NCI-H2171 (cell line): ENCODE results near the gene WWC1.
"Not testable (repeated sequence)": the region's sequence is repeated elsewhere in the genome, so short reads cannot be mapped to it uniquely, and the experiment has no call there.

Experiments
- DNase-seq: peaks from one replicate; lab custom pipeline; 2025; lab: John Stamatoyannopoulos, UW

Gene WWC1

DNA sequence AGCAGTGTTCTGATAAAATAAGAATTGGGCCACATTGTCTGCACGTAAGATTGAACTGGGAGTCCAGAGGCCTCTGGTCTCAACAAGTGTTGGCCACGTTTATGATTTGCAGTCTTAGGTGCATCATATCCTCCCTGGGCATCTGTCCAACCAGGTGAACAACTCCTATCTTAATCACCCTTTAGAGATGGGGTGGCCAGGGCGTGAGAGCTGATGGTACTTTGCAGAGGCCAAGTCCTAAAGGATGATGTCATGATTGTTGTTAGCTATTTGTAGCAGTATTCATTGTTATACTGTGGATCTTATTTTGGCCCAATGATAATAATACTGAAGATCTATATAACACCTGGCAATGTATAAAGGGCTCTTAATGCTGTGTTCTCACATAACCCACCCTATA lies 121.6 kb downstream of the WWC1 start:
- DNase-seq: no peak

DNA sequence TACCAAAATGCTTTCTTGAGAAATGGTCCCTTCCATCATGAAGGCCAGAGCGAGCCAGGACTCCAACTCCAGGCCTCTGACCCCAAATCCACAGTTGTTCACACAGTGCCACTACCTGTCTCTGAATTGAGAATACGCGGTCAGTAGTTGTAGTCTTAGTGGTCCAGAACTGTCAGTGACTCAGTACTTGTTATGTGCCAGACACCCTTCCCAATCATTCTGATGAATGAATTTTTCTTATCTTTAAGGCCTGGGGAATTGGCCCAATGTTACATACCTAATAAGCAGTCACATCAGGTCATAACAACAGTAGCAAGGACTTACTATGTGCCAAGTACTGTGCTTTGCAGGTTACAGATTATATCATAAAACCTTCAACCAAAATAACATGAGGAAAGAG lies 122.2 kb downstream of the WWC1 start:
- DNase-seq: no peak

DNA sequence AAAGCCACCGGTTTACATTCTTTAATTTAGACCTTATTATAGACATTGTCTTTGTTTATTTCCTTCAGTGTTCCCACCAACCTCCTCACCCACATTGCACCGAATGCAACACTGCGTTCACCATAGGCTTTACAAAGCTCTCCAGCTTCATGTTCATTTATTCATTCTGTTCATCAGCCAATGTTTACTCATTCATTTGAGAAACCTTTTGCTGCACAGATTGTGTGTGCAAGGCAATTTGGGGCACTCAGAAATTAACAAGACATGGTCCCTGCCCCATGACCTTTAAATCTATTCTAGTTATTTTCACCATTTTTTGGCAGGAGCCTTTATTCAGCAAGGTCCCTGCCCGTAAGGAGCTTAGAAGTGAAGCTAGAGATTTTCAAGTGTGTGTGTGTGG lies 124.0 kb downstream of the WWC1 start:
- no peak for DNase-seq

DNA sequence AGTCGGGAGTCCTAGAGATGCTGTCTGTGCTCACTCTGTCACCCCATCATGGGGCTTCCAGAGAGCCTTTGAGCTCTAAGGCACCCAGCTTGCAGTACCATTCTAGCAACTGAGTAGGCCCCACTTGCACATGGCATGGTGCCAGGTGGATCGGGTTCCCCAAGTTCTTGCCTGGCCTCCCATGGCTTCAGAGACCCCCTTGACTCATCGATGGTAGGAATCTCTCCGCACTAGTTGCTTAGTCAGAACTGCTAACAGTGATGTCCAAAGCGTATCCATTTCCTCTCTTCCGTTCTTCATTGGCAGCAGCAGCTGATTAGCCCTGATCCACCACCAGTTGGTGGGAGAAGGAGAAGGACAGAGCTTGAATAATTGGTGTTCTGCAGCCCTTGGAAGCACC lies 124.5 kb downstream of the WWC1 start:
- no peak for DNase-seq

DNA sequence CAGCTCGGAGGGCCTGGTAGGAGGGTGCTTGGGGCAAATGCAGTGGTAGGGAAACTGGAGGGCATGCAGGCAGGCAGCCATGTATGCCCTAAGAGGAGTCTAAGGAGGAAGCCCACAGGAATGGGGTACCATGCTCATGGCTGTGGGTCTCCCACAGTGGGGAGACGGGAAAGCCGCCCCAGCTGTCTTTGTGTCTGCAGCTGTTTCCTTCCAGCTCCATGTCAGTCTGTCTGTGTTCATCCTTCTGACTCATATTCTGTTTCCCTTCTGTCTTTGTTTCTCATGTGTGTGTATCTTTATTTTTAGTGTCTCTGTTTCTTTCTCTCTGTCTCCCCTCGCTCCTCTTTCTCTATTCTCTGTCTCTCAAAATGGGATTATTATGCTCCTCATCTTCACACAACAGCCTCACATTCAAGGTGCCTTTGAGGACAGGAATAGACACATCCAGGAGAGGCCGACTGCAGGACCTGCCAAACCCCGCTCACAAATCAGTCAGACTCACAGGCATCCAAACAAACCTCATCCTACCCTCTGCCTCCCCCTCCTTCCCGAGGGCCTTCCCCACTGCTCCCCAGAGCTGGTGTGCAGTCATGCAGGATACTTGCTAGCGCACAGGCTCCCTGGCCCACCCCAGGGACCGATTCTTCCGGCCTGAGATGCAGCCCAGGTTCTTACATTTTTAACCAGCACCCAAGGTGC lies 126.4 kb downstream of the WWC1 start:
- DNase-seq: no peak

DNA sequence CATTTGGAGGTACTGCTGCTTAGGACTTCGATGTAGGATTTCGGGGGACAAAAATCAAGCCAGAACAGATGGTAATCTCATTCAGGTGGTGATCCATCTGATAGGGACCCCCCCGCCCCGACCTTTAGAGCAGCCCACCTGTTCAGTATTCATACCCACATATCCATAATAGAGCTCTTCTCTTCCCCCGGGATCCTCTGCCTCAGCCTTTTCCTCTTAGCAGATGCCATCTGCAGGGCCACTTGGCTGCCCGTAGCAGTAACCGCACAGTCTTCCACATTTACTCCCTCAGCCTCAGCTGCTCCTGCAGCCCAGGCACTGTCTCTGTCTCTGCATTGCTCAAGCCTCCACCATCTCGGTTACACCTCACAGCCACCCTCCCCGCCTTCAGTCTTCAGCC lies 129.0 kb downstream of the WWC1 start:
- no peak for DNase-seq

DNA sequence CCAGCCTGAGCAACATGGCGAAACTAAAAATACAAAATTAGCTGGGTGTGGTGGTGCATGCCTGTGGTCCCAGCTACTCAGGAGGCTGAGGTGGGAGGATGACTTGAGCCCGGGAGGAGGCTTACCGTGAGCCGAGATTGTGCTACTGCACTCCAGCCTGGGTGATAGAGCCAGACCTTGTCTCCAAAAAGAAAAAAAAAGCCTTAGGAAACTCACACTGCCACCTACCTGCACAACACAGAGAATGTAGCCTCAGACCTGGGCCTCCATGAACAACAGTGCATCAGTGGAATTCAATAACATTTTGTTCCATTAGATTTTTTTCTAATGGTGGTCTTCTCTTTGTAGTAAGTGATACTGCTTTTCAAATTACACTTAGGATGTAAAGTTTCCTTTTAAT lies 131.0 kb downstream of the WWC1 start:
- DNase-seq: no peak

DNA sequence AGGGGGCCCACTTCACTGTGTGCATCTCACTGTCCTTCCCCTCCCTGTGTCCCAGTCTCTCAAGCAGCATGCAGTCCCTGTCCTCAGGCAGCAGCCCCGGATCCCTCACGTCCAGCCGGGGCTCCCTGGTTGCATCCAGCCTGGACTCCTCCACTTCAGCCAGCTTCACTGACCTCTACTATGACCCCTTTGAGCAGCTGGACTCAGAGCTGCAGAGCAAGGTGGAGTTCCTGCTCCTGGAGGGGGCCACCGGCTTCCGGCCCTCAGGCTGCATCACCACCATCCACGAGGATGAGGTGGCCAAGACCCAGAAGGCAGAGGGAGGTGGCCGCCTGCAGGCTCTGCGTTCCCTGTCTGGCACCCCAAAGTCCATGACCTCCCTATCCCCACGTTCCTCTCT lies 132.0 kb downstream of the WWC1 start:
- DNase-seq: no peak

DNA sequence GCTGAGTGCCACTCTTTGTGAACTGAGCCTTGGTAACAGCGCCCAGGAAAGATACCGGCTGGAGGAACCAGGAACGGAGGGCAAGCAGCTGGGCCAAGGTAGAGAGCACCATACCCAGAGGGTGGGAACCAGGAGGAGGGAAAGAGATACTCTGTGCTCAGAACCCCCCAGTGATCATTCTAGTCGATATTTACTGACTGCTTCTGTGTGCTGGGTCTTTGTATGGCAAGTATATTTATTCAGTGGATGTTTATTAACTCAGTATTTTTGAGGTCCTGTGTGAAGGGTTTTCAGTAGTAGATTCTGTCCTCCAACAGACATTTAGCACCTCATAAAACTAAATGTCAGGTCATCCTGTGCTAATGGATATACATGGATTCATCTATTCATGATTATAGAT lies 132.5 kb downstream of the WWC1 start:
- no peak for DNase-seq

DNA sequence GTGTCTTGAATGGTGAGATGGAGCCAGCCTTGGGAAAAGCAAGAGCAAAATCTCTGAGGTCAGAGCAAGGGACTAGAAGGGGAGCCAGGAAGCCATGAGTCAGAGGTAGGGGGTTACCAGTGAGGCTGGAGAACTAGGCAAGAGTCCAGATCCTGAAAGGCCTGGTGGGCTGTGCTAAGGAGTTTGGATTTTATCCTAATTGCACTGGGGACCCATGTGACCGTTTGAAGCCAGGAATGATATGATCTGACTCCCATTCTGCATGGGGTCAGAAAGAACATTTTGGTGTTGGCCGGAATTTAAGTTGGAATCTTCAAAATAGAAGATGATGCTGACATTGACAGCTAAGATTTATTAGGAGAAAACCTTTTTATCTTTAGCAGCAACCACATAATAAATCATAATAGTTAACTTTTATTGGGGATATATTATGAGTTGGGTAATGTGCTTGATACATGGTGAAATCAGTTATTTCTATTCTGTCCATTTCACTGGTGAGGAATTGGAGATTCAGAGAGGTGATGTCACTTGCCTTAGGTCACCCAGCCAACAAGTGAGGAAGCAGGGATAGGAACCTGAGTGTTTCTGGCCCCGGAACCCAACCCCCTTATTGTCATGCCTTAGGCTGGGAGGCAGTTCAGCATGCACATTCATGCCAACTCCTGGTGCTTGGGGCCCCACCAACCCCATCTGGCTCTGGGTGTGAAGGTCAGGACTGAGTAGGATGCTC lies 133.3 kb downstream of the WWC1 start:
- DNase-seq: no peak

DNA sequence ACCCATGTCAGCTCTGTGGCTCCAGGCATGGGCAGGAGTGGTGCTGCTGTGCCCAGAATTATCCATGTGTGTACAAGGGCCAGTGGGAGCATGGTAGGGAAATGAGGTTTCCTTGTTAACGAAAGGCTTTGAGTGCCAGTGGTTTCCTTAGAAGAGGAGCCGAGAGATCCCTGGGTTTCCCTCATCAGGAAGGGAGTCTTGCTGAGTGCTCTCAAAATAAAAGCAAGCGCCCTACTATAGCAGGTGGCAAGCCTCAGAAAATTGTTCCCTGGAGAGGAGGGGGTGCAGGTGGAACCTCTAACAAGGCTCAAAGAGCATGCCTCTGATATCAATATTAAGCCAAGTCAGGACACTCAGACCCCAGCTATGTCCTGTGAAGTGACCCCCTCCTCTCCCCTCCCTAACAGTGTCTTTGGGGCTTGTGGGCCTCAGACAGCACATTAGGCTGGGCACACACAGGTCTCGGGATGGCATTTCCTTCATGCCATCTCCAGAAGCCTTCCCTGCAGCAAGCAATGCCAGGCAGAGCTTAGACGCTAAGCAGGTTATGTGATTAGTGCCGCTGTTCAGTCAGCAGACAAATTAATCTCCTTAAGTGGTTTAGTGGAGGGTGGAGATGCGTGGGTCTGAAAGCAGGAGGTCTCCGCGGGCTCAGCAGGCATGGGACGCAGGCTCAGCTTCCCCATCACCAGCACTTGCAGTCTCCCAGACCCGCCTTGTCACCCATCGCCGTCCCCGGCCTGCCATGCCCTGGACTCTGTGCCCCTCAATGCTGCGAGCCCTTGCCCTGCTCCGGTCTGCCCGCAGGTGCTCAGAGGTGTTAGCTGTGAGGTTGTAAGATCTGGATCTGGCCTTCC lies 134.8 kb downstream of the WWC1 start:
- DNase-seq: no peak

DNA sequence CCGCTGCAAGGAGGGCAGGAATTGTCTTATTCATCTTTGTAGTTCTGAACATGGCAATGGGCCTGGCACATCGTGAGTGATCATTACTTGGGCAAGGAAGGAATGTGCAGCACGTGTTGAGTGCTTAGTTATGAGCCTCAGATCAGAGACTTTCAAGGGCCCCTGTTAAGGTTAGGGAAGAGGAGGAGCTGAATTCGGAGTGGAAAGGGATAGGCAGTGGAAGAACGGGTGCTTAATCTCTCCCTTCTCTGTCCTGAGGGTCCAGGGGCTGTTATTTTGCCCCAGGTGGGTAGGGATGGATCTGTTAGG lies 135.4 kb downstream of the WWC1 start:
- no peak for DNase-seq

DNA sequence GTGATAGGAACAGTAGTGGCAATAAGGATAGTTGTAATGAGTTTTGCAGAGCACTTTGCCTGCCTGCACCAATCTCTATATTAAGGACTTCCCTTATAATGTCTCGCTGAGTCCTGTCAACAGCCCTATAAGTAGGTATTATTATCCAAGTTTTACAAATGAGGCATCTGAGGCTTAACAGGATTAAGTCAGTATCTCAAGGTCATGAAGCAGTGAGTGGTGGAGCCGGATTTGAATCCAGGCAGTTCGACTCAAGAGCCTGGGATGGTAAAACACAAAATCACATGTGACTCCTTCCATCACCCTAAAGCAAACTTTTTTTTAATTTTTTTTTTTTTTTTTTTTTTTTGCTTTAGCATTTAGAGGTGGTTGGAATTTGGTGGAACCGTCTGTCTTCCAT lies 135.8 kb downstream of the WWC1 start:
- no peak for DNase-seq

DNA sequence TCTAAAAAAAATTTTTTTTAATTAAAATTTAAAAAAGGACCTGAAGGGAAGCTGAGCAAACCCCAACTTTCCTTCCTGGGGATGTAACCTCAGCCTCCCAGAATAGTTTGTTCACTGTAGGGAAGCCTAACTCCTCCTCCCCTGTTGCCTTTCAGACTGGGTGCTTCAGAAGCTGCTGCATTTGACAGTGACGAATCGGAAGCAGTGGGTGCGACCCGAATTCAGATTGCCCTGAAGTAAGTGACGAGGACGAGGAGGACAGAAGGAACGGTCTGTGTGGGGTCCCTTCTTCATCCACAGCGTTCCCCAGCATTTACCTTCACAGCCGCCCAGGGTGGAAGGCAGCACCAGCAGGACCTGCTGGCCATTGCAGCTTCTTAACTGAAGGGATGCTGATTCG lies 137.1 kb downstream of the WWC1 start:
- DNase-seq: no peak

DNA sequence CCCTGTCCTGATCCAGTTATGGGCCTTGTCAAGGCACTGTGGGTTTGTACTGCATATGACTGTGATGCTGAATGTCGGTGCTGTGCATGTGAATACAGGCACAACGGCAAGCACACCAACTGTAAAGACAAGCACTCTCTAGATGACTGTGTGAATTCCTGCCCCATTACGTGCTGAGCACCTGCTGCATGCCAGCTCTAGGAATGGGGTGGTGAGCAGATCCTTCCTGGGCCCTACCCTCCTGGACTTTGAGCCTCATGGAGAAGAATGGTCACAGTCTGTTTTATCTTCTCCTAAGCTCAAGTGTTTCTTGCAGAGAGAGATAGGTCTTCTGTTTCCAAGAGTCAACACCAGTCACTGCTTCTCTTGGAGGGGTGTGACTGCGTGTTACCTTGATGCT lies 138.9 kb downstream of the WWC1 start:
- DNase-seq: no peak

DNA sequence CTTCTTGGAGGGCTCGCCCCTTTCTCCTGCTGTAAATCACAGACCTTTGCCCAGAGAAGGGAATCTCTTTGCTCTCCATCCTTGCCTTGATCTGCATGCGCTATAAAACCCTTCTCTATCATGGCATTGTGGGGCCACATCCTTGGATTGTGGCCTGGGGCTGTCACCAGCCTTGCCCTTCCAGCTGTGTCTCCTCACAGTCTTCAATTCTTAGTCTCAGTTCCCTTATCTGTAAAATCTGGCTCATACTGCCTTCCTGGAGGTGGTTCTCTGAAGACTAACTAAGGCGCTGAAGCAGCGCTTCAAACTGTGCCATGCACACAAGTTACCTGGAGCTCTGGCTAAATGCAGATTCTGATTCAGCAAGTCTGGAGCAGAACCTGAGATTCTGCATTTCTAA lies 141.5 kb downstream of the WWC1 start:
- no peak for DNase-seq

DNA sequence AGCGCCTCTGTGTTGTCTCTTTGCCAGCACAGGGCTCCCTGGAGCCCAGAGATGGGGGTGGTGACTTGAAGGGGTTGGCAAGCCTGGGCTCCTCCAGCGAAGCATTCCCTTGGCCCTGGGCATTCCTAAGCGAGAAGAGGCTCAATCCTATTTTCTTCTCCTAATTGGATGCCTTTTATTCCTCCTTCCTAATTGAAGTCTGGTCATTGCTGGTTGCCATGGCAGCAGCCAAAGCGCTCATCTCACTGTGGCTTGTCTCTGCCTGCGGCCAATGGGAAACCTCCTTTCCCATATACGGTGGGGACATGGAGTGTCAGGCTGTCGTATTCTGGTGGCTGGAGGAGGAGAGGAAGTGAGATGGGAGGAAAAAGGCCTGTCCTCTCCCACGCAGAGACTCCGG lies 142.6 kb downstream of the WWC1 start:
- DNase-seq: no peak

DNA sequence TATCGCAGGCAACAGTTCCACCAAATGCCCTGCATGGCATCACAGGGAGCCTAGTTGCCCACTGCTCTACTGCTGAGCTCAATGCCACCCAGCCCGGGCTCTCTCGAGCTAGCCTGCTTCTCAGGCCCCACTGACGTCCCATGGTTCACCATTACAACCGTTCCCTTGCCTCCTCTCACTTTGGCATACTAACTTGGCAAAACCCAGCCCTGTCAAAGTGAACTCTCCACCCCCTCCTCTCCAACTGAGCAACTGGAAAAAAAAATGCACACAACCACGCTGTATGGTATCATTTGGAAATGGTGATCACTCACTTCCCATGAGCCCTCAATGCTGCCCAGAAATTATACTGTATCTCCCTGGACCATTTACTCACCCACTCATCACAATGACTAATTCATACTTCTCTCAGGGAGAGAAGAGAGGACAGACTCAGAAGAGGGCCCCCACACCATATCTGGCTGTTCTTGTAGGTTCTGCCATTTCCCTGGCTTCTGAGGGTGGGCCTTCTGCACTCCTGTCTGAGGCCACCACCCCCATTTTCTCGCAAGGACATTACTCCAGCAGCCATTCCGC lies 143.4 kb downstream of the WWC1 start:
- DNase-seq: no peak

DNA sequence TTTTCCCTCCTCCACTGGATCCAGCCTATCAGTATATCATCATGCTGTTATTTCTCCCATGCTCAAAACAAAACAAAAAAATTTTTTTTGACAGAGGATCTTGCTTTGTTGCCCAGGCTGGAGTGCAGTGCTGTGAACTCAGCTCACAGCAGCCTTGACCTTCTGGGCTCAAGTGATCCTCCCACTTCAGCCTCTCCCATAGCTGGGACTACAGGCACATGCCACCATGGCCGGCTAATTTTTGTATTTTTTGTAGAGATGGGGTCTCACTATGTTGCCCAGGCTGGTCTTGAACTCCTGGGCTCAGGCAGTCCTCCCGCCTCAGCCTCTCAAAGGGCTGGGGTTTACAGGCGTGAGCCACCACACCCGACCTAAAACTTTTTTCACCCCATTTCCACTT lies 143.9 kb downstream of the WWC1 start:
- DNase-seq: not testable (repeated sequence)

DNA sequence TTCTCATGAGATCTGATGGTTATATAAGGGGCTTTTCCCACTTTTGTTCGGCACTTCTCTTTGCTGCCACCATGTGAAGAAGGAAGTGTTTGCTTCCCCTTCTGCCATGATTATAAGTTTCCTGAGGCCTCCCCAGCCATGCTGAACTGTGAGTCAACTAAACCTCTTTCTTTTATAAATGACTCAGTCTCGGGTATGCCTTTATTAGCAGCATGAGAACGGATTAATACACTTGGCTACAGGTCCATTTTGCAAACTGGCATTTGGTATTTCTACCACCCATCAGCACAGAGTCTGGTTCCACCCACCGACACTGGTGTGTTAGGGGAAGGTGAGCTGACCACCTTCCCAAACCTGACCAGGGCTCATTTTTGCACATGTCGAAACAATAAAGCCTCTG lies 146.9 kb downstream of the WWC1 start:
- DNase-seq: no peak

DNA sequence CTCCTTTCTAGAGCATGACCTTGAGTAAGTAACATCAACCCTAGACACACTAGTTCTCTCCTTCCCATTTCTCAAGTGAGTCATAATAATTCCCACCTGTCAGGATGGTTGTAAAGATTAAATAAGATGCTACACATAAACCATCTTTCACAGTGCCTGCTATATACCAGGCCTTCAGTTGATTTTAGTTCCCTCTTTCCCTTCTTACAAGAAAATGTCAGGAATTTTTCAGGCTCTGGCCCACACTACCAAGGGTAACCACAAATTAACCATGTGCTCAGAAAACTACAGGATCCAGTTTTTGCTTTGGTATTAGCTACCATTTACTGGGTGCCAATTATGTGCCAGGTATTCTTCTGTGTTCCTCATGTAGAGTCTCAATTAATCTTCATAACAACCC lies 152.1 kb downstream of the WWC1 start:
- no peak for DNase-seq

DNA sequence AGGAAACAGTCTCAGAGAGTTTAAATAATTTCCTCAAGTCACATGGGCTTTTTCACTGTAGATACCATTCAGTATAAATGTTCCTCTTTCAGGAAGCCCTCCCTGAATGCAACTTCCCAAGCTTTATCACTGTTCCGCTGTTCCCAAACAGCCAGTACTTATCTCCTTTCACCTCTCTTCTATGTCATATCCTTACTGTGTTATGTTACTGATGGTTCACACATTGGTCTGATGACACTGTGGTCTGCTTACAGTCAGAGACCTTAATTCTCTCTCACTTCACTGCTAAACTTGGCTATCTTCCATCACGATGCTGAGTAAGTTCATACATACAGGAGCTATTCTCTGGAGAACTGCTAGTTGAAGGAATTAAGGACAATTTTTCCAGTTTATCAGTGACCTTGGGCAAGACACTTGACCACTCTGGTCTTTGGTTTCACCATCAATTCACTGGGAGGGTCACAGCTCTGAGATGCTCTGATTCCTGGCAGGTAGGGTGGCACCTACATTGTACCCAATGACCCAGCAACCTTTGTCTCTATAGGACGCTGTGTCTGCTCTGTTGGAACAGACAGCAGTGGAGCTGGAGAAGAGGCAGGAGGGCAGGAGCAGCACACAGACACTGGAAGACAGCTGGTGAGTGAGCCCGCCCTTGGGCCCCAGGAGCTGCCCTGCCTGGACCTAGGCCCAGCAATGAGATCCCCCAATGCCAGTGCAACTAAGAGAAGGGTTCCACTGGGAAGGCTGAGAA lies 152.7 kb downstream of the WWC1 start:
- DNase-seq: no peak
